Stimulated activated CD4-positive, alpha-beta T cell treated with anti-CD3 and anti-CD28 coated beads, Interleukin-1b, Interleukin-23, amount 100 ng/mL, for 4 hours (primary cell): ENCODE data around the gene PRR16.

Experiments used
- DNase-seq, 2 donors: peaks; one replicate each; pipeline ENCODE4 v3.0.0-alpha.2; 2020; ENCODE audit warnings: low read depth in 2 of 2

Gene PRR16

DNA sequence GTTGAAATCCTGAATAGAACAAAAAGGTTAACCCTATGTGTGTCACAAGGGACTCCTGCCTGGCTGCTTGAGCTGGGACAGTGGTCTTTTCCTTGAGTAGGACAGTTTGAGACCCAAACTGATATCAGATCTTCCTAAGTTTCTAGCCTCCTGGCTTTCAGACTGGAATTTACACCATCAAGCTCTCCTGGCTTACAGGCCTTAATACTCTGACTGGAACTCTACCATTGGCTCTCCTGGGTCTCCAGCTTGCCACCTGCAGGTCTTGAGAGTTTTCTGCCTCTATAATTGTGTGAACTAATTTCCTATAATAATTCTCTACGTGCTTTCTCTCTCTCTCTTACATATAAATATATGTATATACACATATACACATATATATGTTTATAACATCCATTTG, 112.5 kb downstream of the PRR16 start:
- no peak for DNase-seq

DNA sequence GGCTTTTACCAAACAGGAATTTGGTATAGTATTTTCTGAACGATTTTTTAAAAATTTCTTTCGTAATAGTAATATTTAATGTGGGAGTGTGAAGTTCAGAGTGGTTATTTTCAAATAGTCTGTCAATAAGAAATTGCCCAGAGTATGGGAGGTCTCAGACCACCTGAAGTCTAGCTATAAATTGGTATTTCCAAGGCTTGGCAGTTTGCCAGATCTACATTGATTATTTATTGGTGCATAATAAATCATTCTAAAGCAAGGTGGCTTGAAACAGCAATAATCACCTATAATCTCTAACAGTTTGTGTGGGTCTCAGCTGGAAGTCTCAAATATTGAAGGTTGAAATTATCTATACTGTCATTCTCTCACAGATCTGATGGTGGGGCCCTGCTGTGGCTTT, 118.5 kb downstream of the PRR16 start:
- DNase-seq = no peak

DNA sequence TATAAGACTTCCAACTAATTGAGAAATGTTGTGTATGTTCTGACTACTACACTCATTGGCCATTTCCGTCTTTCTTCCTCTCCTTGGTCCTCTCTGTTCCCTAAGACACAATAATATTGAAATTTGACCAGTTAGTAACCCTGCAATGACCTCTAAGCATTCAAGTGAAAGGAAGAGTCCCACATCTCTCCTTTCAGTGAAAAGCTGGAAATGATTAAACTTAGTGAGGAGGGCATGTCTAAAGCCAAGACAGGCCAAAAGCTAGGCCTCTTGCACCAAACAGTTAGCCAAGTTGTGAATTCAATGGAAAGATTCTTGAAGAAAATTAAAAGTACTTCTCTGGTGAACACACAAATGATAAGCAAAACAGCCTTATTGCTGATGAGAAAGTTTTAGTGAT, 122.5 kb downstream of the PRR16 start:
- DNase-seq = no peak

DNA sequence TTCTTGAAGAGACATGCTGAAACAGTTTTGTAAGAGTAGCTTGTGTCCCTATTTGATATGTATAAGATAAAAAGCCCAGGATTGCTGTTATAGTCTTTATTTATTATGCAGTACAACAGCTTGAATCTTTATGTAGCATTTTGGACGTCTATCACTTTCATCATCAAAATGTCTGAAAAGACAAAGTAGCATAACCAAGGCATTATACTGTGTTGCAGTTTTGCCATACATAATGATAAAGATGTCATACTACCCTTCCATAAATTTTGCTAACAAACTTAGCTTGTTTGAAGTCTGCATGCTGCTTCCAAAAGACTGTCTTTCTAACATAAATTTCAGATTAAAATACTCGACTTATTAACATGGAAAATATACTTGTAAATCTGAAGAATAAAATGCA, 127.8 kb downstream of the PRR16 start:
- DNase-seq = no peak

DNA sequence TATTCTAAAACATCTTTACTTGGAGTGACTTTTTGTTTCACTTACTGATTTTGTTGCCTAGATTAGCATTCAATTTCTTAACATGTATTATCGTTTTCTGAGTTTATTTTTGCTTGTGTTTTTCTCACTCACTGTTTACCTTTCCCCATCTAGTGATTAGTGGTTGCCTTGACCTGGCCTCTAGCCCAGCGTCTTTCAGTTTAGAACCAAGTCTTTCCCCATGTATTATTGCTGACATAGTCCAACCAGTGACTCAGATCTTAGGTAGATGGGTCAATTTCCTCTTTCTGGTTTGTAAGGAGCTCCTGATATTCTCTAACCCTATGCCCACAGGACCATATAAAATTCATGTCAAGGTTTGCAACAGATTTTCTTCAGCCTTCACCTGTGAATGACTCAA, 135.5 kb downstream of the PRR16 start:
- no peak for DNase-seq

DNA sequence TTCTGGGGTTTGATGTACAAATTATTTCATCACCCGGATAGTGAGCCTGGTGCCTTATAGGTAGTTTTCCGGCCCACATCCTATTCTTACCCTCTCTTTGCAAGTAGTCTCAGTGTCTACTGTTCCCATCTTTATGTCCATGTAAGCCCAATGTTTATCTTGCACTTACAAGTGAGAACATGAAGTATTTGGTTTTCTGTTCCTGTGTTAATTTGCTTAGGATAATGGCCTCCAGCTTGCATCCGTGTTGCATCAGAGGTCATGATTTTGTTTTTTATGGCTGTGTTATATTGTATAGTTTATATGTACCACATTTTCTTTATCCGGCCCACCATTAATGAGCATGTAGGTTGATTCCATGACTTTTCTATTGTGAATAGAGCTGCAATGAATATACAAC, 136.5 kb downstream of the PRR16 start:
- no peak for DNase-seq

DNA sequence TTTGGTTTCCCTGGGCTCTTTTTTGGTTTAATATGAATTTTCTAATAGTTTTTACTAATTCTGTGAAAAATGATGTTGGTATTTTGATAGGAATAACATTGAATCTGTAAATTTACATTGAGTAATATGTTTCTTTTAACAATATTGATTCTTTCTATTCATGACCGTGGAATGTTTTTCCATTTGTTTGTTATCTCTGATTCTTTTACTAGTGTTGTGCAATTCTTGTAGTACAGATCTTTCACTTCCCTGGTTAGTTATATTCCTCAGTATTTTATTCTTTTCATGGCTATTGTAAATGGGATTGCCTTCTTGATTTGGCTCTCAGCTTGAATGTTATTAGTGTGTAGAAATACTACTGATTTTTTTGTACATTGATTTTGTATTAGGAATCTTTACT, 137.9 kb downstream of the PRR16 start:
- no peak for DNase-seq

DNA sequence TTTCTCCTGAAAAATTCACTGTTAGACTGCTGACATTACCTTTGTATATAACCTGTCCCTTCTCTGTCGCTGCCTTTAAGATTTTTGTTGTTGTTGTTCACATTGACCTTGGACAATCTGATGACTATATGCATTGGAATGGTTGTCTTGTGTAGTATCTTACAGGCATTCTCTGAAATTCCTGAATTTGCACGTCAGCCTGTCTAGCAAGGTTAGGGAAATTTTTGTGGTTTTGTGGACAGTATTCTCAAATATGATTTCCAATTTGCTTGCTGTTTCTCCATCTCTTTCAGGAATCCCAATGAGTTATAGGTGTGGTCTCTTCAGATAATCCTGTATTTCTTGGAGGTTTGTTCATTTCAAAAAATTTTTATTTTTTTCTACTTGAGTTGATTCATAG, 140.8 kb downstream of the PRR16 start:
- DNase-seq = no peak

DNA sequence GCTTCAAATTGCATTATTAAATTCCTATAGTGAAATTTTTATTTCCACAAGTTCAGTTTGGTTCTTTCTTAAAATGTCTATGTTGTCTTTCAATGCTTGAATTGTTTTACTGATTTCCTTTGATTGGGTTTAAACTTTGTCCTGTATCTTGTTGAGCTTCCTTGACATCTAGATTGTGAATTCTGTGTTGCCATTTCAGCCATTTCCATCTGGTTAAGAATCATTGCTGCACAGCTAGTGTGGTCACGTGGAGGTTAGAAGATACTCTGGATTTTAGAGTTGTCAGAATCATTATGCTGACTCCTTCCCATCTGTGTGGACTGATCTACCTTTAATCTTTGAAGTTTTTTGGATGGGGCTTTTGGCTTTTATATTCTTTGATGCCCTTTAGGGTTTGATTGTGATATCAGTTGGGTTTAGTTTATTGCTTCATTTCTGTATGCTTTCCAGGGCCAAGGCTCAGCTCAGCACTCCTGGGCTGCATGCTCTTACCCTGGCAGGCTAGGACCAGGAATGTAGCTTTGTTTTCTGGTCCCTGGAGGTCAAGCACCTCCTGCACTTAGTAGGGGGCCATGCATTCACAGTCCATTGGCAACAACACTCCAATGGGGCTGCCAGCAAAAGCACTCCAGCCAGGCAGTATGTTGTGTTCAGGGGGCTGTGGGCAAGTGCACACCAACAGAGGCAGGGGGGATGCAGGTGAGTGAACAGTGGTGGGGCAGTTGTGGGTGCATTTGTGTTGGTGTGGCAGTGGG, 141.4 kb downstream of the PRR16 start:
- no peak for DNase-seq

DNA sequence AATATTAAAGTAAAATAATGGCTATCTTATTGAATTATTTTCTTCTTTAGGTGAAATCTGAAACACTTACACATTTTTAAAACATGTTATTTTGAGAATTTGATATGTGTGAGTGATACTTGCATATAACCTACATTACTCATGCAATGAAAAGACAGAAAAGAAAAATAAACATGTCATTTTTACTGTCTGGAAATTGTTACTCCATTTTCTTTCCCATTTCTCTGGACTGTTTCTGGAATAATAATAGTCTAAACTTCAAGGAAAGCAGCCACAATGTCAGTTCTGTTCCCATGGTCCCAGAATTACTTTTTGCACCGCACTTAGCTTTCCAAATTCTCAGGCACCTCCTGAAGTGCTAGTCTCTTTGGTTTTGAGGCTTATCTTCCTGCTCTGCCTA, 145.5 kb downstream of the PRR16 start:
- no peak for DNase-seq

DNA sequence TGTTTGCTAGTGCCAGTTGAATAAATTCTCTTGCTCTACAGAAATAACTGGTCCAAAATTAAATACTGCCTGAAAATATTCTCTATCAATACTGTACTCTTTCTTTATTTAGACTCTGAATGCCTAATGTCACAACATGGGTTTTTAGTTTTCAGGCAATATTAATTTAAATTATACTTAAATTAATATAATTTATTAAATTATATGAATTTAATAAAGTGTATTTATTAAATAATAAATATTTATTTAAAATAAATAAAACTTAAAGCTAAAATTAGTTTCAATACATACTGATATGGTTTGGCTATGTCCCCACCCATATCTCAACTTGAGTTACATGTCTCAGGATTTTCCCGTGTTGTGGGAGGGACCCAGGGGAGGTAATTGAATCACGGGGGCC, 146.0 kb downstream of the PRR16 start:
- DNase-seq = no peak

DNA sequence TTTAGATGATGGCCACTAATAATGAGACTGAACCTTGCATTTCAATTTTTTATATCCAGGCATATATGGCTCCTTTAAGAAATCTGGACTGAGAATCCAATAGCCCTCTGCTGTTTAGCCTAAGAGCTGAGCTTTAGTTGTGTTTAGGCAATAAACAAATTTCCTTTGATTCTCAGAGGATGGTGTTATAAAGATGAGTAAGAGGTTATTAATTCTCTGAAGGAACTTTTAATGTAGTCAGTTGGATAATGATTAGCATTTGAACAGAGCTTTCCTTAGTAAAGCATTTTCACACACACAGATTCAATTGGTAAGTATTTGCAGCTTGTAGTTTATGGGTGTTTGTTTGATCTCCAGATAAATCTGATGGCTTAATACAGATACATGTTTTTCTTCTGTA, 149.6 kb downstream of the PRR16 start:
- DNase-seq = no peak

DNA sequence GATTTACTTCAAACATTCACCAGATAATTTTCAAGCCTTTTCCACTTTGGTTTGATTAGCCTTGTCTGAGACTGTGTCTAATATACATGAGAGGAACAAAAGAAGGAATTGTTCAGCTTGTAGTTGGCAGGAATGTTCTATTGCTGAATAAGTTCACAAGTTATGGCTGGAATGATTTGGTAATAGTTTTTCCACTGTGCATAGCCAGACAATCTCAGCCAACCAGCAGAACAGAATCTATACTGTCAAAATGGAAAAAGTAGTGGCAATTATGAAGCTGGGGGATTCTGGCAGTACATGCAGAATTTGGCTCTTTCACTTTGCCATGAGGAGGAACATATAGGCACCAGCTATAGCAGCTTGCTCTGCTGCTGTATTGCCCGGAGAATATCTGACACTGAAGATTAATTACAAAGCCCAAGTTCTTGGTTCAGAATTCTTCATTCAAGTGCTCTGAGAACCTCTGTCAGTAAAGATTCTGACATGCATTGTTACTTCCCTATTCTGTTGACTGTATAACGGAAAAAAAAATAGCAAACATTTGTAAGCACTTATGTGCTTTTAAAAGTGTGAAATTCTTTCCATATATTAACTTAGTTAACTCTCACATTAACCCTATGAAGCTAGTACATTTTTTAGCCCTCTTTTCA, 150.6 kb downstream of the PRR16 start:
- DNase-seq = no peak

DNA sequence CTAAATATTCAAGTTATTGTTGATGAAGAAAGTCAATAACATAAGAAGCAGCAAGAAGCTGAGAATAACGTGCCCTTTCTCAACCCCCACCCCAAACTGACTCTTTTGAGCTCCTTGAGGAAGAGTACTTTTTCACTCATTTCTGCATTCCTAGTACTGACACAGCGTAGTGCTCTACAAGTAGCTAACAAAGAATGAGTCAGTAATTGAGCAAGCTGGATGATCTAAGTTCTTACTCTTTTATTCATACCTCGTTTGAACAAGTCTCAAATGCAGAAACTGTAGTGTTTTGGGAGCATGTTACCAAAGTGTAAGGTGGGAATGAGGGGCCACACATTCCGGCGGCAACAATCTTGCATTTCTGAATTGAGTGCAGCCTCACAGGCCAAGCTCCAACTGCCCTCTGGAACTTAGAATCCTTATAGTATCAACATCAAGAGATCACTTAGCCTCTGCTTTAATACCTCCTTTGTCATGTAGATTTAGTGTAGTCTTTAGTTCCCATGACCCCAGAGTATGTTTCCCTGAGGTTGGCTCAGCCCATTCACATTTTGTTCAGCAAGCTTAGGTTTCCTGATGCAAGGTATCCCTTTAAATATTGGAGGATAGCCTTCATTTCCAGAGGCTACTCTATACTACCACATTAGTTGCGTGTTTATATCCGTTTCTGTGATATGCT, 152.0 kb downstream of the PRR16 start:
- no peak for DNase-seq

DNA sequence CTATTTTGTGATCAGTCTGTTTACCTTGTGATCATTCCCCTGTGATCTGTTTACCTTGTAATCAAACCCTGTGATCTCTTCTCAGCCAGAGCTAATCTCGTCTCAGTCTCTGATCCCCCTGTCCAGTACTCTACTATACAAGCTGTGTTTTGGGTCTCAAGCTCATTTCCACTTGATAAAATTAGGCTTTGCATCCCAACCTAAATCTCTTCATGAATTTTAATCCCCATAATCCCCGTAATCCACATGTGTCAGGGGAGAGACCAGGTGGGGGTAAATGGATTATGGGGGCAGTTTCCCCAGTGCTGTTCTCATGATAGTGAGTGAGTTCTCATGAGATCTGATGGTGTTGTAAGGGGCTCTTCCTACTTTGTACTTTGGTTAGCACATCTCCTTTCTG, 157.2 kb downstream of the PRR16 start:
- no peak for DNase-seq

DNA sequence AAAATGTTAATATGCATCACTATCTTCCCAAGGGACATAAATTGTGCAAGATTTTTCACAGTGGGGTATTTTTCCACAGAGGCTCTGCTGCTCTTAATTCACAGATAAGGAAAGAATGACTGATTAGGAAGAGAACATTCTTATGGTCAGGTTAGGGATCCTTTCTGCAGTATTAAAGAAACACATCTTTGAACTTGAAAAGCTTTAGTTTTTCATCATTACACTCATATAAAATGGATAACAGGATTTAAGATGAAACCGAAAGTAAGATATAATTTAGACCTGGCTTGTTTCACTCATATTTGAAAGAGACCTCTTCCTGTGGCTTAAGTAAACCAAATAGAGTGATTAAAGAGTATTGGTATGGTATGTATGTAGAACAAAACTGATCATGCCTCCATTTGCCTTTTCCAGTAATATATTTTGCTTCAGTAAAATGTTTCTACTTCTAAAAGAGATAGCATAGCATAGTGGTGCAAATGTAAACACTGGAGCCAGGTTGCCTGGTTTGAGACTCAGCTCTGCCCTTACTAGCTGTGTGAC, 160.0 kb downstream of the PRR16 start:
- DNase-seq = no peak

DNA sequence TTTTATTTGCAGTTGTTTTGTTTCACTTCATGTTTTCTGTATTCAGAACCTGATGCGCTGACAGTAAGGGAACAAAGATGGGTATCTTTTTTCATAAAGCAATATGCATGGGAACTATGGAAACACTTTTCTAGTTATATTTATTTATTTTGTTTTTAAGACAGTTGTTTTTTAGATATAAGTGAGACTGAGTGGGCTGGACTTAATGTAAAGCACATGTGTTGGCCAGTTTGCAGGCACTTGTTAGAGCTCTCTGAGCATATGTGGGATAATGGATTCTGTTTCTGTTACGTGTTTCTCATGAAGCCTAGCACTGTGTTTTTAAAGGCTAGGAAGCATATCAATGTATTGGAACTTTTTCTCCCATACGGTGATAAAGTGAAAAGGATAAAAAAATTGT, 164.1 kb downstream of the PRR16 start:
- DNase-seq = no peak

DNA sequence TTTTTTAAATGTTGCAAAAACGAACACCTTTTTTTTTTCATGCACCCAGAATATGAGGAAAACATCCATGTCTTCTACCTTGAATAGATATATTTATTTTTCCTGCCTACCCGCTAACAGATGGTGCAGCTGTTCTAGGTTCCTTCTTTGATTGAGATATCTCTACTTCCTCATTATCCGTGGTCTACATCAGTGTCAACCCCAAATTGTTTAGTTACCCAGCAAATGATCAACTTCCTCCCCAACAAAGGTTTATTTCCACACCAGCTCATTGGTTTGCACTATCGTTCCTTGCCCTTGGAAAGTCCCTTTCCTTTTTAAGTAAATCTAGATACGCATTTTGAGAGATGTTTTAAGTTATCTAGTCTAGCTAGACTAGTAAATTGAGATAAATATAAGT, 166.4 kb downstream of the PRR16 start:
- DNase-seq = no peak

DNA sequence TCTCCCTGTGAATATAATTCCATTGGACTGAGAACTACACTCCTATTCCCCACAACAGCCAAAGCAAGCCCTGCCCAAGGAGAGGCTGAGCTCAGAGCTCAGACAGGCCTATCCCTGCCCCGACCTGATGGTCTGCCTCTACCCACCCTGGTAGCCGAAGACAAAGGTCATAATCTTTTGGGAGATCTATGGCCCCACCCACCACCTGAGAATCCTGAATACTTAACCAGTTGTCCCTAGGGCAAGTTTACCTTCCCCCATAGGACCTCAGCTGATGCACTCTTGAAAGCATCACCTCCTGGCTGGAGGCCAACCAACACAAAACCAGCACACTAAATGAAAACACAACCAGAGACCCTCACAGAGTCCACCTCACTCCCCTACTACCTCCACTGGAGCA, 167.5 kb downstream of the PRR16 start:
- no peak for DNase-seq

DNA sequence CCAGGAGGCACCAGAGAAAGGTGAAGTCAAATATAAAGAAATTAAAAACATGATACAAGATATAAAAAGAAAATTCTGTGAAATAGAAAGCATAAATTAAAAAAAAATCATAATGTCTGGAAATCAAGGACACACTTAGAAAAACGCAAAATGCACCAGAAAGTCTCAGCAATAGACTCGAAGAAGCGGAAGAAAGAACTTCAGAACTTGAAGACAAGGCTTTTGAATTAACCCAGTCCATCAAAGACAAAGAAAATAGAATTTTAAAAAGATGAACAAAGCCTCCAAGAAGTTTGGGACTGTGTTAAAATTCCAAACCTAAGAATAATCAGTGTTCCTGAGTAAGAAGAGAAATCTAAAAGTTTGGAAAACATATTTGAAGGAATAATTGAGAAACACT, 168.3 kb downstream of the PRR16 start:
- no peak for DNase-seq

DNA sequence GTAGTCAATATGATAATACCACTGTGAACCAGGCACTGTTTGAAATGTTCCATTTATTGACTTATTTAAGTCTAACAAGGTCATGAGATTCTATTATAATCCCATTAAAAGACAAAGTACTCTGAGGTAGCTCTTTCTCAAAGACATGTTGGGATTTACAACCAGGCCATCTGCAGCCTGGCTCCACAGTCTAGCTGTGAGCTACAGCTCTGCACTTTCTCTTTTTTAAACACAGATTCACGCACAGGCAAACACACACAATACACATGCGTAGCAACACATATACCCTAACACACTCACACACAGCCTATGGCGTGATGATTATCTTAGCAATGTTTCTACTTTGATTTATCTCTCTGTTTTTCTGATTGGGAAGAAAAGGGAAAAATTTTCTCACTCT, 174.3 kb downstream of the PRR16 start:
- no peak for DNase-seq

DNA sequence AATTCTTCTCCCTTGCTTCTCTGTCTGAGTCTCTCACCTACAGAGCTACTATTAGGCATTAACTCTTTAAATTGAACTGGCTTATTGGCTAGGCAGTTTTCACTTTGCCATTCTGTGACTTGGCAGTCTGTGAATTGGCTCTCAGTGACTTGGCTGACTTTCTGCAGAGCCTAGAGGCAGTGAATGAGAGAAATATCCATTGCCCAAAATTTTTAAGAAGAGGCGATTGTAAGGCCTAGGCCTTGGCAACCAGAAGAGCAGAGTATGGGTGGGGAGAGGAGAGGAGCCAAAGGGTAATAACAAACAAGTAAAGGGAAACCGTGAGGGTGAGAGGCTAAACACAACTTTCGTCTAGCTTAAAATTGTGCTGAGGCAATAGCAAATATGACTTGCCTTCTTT, 176.7 kb downstream of the PRR16 start:
- DNase-seq = no peak

DNA sequence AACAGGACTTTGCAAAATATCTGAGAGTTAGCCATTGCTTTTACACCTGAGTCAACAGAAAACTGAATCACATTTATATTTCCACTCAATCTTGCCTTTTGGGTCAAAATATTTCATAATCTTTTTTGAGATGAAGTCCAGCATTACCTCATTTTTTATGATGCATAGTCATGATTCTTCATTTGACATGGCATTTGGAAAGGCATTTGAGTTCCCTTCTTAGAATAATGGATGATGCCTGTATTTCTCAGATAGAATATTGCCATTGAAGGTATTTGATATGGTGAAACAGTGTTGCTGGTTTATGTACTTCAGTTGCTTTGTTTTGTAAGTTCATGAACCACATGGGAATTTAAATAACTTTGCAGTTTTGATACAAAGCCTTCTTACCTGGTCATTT, 180.4 kb downstream of the PRR16 start:
- no peak for DNase-seq
